ENCODE measurements around the gene UBL4B. TPM values are rescaled to one million over a fixed set of nuclear protein-coding genes. Genes with fewer than 3 reads are reported as not detected.
A peak's percentile ranks its signal among the peaks of the same experiment; 100 is the strongest.

UBL4B gene
- total and polyA plus RNA-seq, 9 of the 15 experiments (the other 6 are each of a cell fraction or from before 2014, with no cell fraction given) = not detected

DNA sequence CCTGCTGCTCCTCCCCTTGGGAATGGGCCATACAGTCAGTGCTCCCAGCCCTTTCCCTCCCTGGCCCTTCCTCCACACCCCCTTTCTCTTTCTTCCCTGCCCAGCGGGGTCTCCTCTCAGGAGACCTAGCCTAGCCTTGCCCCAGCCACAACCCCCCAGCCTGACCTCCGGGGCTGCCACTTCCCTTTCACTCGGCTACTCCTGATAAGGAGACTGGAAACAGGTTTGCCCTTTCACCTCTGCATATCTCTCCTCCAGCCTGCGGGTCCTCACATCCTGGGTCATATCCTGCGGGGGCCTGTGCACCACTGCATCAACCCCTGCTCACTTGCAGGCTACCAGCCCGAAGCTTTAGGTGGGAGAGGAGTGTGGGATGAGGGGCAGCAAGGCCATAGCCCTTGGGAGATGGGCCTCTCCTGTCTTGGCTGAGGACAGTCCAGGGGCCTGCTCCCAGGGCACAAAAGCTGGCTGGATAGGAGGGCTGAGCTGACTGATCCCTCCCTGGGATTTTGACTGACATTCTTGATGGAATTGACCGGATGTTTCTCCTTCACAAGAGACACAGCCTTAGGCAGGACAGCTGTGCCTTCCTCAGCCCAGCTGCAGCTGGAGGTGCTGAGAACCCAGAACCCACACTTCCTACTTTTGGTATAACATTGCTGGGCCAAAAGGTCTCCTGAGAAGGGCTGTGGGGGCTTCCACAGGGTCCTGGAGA is 22.5 kb upstream of the UBL4B start (continued):
- TF ChIP-seq, protein P1, sequence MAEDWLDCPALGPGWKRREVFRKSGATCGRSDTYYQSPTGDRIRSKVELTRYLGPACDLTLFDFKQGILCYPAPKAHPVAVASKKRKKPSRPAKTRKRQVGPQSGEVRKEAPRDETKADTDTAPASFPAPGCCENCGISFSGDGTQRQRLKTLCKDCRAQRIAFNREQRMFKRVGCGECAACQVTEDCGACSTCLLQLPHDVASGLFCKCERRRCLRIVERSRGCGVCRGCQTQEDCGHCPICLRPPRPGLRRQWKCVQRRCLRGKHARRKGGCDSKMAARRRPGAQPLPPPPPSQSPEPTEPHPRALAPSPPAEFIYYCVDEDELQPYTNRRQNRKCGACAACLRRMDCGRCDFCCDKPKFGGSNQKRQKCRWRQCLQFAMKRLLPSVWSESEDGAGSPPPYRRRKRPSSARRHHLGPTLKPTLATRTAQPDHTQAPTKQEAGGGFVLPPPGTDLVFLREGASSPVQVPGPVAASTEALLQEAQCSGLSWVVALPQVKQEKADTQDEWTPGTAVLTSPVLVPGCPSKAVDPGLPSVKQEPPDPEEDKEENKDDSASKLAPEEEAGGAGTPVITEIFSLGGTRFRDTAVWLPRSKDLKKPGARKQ (CRISPR knock-in tag; IDR thresholded peaks at IDR 0.05) = no peak
- peak; percentile 69 for TF ChIP-seq SMAD4 (CRISPR knock-in tag; conservative IDR thresholded peaks at IDR 0.05)
- TF ChIP-seq RBM17 (IDR thresholded peaks at IDR 0.05; ENCODE audit: borderline replicate concordance, low read depth, low read length) = no peak
- TF ChIP-seq, protein P2, sequence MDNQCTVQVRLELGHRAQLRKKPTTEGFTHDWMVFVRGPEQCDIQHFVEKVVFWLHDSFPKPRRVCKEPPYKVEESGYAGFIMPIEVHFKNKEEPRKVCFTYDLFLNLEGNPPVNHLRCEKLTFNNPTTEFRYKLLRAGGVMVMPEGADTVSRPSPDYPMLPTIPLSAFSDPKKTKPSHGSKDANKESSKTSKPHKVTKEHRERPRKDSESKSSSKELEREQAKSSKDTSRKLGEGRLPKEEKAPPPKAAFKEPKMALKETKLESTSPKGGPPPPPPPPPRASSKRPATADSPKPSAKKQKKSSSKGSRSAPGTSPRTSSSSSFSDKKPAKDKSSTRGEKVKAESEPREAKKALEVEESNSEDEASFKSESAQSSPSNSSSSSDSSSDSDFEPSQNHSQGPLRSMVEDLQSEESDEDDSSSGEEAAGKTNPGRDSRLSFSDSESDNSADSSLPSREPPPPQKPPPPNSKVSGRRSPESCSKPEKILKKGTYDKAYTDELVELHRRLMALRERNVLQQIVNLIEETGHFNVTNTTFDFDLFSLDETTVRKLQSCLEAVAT (IDR thresholded peaks at IDR 0.05) = no peak
- no peak for TF ChIP-seq HNRNPL (IDR thresholded peaks at IDR 0.05; ENCODE audit: low read depth, low read length)
- no peak for TF ChIP-seq SREBF2 (CRISPR knock-in tag; IDR thresholded peaks at IDR 0.05)
- TF ChIP-seq FOXA1 (IDR thresholded peaks at IDR 0.05; ENCODE audit: borderline replicate concordance) = no peak
- TF ChIP-seq, protein P3, sequence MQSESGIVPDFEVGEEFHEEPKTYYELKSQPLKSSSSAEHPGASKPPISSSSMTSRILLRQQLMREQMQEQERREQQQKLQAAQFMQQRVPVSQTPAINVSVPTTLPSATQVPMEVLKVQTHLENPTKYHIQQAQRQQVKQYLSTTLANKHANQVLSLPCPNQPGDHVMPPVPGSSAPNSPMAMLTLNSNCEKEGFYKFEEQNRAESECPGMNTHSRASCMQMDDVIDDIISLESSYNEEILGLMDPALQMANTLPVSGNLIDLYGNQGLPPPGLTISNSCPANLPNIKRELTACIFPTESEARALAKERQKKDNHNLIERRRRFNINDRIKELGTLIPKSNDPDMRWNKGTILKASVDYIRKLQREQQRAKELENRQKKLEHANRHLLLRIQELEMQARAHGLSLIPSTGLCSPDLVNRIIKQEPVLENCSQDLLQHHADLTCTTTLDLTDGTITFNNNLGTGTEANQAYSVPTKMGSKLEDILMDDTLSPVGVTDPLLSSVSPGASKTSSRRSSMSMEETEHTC (IDR thresholded peaks at IDR 0.05) = no peak
- TF ChIP-seq NFE2 (IDR thresholded peaks at IDR 0.05; ENCODE audit: low read depth) = no peak
- TF ChIP-seq KDM1A (IDR thresholded peaks at IDR 0.05) = 0 out of 4 replicates have a peak, but pooled peaks of 1 of the 2 experiments have one; percentile 7
- no peak for TF ChIP-seq BRF1 (IDR thresholded peaks at IDR 0.05; ENCODE audit: borderline replicate concordance, extremely low read depth, insufficient read length)
- TF ChIP-seq ZNF143 (CRISPR knock-in tag; IDR thresholded peaks at IDR 0.05) = no peak
- no peak for TF ChIP-seq ELF4 (CRISPR knock-in tag; IDR thresholded peaks at IDR 0.05)
- TF ChIP-seq MAFF (IDR thresholded peaks at IDR 0.05; ENCODE audit: low read length) = no peak
- TF ChIP-seq ZFP36 (IDR thresholded peaks at IDR 0.05; ENCODE audit: low read depth, low read length, partially characterized antibody) = no peak
- TF ChIP-seq, protein P4, sequence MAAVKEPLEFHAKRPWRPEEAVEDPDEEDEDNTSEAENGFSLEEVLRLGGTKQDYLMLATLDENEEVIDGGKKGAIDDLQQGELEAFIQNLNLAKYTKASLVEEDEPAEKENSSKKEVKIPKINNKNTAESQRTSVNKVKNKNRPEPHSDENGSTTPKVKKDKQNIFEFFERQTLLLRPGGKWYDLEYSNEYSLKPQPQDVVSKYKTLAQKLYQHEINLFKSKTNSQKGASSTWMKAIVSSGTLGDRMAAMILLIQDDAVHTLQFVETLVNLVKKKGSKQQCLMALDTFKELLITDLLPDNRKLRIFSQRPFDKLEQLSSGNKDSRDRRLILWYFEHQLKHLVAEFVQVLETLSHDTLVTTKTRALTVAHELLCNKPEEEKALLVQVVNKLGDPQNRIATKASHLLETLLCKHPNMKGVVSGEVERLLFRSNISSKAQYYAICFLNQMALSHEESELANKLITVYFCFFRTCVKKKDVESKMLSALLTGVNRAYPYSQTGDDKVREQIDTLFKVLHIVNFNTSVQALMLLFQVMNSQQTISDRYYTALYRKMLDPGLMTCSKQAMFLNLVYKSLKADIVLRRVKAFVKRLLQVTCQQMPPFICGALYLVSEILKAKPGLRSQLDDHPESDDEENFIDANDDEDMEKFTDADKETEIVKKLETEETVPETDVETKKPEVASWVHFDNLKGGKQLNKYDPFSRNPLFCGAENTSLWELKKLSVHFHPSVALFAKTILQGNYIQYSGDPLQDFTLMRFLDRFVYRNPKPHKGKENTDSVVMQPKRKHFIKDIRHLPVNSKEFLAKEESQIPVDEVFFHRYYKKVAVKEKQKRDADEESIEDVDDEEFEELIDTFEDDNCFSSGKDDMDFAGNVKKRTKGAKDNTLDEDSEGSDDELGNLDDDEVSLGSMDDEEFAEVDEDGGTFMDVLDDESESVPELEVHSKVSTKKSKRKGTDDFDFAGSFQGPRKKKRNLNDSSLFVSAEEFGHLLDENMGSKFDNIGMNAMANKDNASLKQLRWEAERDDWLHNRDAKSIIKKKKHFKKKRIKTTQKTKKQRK (IDR thresholded peaks at IDR 0.05; ENCODE audit: borderline replicate concordance, low read depth, low read length) = no peak
- no peak for TF ChIP-seq FOSL1 (tag; conservative IDR thresholded peaks at IDR 0.05)
- peak; percentile 74 for TF ChIP-seq NR2C1 (IDR thresholded peaks at IDR 0.05)
- TF ChIP-seq NR2C1 (tag; IDR thresholded peaks at IDR 0.05) = peak; percentile 91
- TF ChIP-seq MAZ (CRISPR knock-in tag; conservative IDR thresholded peaks at IDR 0.05 in 1 of 2, IDR thresholded peaks at IDR 0.05 in 1 of 2) = no peak
- TF ChIP-seq DMBX1 (CRISPR knock-in tag; IDR thresholded peaks at IDR 0.05; ENCODE audit: borderline replicate concordance) = no peak
